H9 (cell line): ENCODE measurements around the gene CDH4. TPM values are rescaled to one million over a fixed set of nuclear protein-coding genes. Genes with fewer than 3 reads are reported as not detected.

Experiments
- DNase-seq: peaks from one replicate; pipeline ENCODE4 v3.0.0-alpha.2; 2017
- H2AFZ ChIP-seq: one replicate; pipeline ENCODE4 v1.6.1; 2013; ENCODE audit warnings: mild to moderate bottlenecking, low read length, control low read depth, moderate library complexity
- H2AK5ac ChIP-seq: 2 replicates; pipeline ENCODE4 v1.6.1; 2013; ENCODE audit warnings: low read length, control low read depth, mixed read lengths; ENCODE audit not compliant: insufficient read length
- H2BK120ac ChIP-seq: one replicate; pipeline ENCODE4 v1.6.1; 2013; ENCODE audit warnings: low read depth, mild to moderate bottlenecking, low read length, control low read depth, inconsistent platforms; ENCODE audit not compliant: poor library complexity, severe bottlenecking
- H2BK12ac ChIP-seq: 2 replicates; pipeline ENCODE4 v1.6.1; 2013; ENCODE audit warnings: low read length, control low read depth, mixed read lengths, low read depth; ENCODE audit not compliant: insufficient read length
- H2BK15ac ChIP-seq: 2 replicates; pipeline ENCODE4 v1.6.1; 2013; ENCODE audit warnings: low read depth, low read length, control low read depth
- H2BK20ac ChIP-seq: one replicate; pipeline ENCODE4 v1.6.1; 2013; ENCODE audit warnings: low read depth, mild to moderate bottlenecking, low read length, control low read depth, inconsistent platforms; ENCODE audit not compliant: poor library complexity, severe bottlenecking
- H2BK5ac ChIP-seq: 2 replicates; pipeline ENCODE4 v1.6.1; 2013; ENCODE audit warnings: low read length, control low read depth, mixed read lengths; ENCODE audit not compliant: insufficient read length
- H3K14ac ChIP-seq: 2 replicates; pipeline ENCODE4 v1.6.1; 2013; ENCODE audit warnings: low read length, control low read depth; ENCODE audit not compliant: insufficient read depth
- H3K18ac ChIP-seq: 2 replicates; pipeline ENCODE4 v1.6.1; 2013; ENCODE audit warnings: low read depth, mild to moderate bottlenecking, mixed read lengths, low read length, control low read depth; ENCODE audit not compliant: insufficient read length
- H3K23ac ChIP-seq: 2 replicates; pipeline ENCODE4 v1.6.1; 2013; ENCODE audit warnings: low read length, control low read depth, mixed read lengths, low read depth; ENCODE audit not compliant: insufficient read length
- H3K23me2 ChIP-seq: 2 replicates; pipeline ENCODE4 v1.6.1; 2013; ENCODE audit warnings: low read depth, mild to moderate bottlenecking, mixed read lengths, low read length, control low read depth; ENCODE audit not compliant: insufficient read length, poor library complexity, severe bottlenecking
- H3K27ac ChIP-seq: 2 replicates; pipeline ENCODE4 v1.5.1; 2013; ENCODE audit warnings: low read length, control low read depth, mixed read lengths, low read depth; ENCODE audit not compliant: insufficient read length
- H3K27me3 ChIP-seq: 2 replicates; pipeline ENCODE4 v1.6.1; 2013; ENCODE audit warnings: low read length, control low read depth, inconsistent platforms; ENCODE audit not compliant: insufficient read depth
- H3K4ac ChIP-seq: 2 replicates; pipeline ENCODE4 v1.6.1; 2013; ENCODE audit warnings: low read depth, mild to moderate bottlenecking, control low read depth, inconsistent platforms, low read length, moderate library complexity
- H3K4me1 ChIP-seq: 2 replicates; pipeline ENCODE4 v1.6.1; 2013; ENCODE audit warnings: low read length, control low read depth, inconsistent platforms; ENCODE audit not compliant: insufficient read depth
- H3K4me2 ChIP-seq: 2 replicates; pipeline ENCODE4 v1.6.1; 2013; ENCODE audit warnings: low read length, control low read depth, mixed read lengths; ENCODE audit not compliant: insufficient read length, insufficient read depth
- H3K56ac ChIP-seq: 2 replicates; pipeline ENCODE4 v1.6.1; 2013; ENCODE audit warnings: low read depth, mild to moderate bottlenecking, mixed read lengths, low read length, control low read depth; ENCODE audit not compliant: insufficient read length
- H3K79me1 ChIP-seq: 2 replicates; pipeline ENCODE4 v1.6.1; 2013; ENCODE audit warnings: low read depth, mild to moderate bottlenecking, moderate library complexity, low read length, control low read depth, inconsistent platforms; ENCODE audit not compliant: insufficient read depth, poor library complexity, severe bottlenecking
- H3K79me2 ChIP-seq: 2 replicates; pipeline ENCODE4 v1.6.1; 2013; ENCODE audit warnings: low read length, control low read depth, inconsistent platforms; ENCODE audit not compliant: insufficient read depth
- H3K9ac ChIP-seq: 2 replicates; pipeline ENCODE4 v1.6.1; 2013; ENCODE audit warnings: low read length, control low read depth, mixed read lengths; ENCODE audit not compliant: insufficient read length; ENCODE audit errors: extremely low read depth
- H3K9me3 ChIP-seq: one replicate; pipeline ENCODE4 v1.6.1; 2013; ENCODE audit warnings: low read depth, low read length, inconsistent platforms; ENCODE audit not compliant: control insufficient read depth
- H3T11ph ChIP-seq: one replicate; pipeline ENCODE4 v1.6.1; 2013; ENCODE audit warnings: mild to moderate bottlenecking, low read length, control low read depth, inconsistent platforms
- H4K20me1 ChIP-seq: one replicate; pipeline ENCODE4 v1.6.1; 2013; ENCODE audit not compliant: control insufficient read depth, insufficient read length, insufficient read depth
- H4K5ac ChIP-seq: 2 replicates; pipeline ENCODE4 v1.6.1; 2013; ENCODE audit warnings: low read depth, mild to moderate bottlenecking, mixed read lengths, low read length, control low read depth; ENCODE audit not compliant: insufficient read length
- H4K8ac ChIP-seq: replicated peaks from 2 replicates; pipeline ENCODE4 v1.6.1; 2013; ENCODE audit warnings: low read length, control low read depth, mixed read lengths, low read depth; ENCODE audit not compliant: insufficient read length
- H4K91ac ChIP-seq: 2 replicates; pipeline ENCODE4 v1.6.1; 2013; ENCODE audit warnings: low read depth, mild to moderate bottlenecking, moderate library complexity, mixed read lengths, low read length, control low read depth; ENCODE audit not compliant: insufficient read length
- H3K27ac Mint-ChIP-seq, 3 experiments: 2 replicates in 2 of 3; 3 replicates in 1 of 3; pipeline ENCODE4 v1.8.0; 2020 to 2021; ENCODE audit warnings: mixed read lengths in 3 of 3, mild to moderate bottlenecking in 1 of 3, moderate library complexity in 1 of 3
- H3K27me3 Mint-ChIP-seq: 2 replicates; pipeline ENCODE4 v1.8.0; 2021; ENCODE audit warnings: low read depth, mild to moderate bottlenecking, moderate library complexity, mixed read lengths
- H3K36me3 Mint-ChIP-seq, 3 experiments: 2 replicates in 2 of 3; 3 replicates in 1 of 3; pipeline ENCODE4 v1.8.0; 2020 to 2021; ENCODE audit warnings: low read depth in 3 of 3, mixed read lengths in 3 of 3; ENCODE audit not compliant: insufficient read depth in 1 of 3
- H3K4me1 Mint-ChIP-seq, 2 experiments: 2 replicates each; pipeline ENCODE4 v1.8.0; 2020; ENCODE audit warnings: mixed read lengths in 2 of 2
- H3K4me3 Mint-ChIP-seq, 2 experiments: 2 replicates in 1 of 2; 3 replicates in 1 of 2; pipeline ENCODE4 v1.8.0; 2020 to 2021; ENCODE audit warnings: mild to moderate bottlenecking in 2 of 2, mixed read lengths in 2 of 2, moderate library complexity in 1 of 2
- H3K9me3 Mint-ChIP-seq, 2 experiments: 2 replicates in 1 of 2; 3 replicates in 1 of 2; pipeline ENCODE4 v1.8.0; 2020; ENCODE audit warnings: mild to moderate bottlenecking in 2 of 2, mixed read lengths in 2 of 2, moderate library complexity in 1 of 2
- CTCF ChIP-seq: fragments of 200-600 bp; sonication (generic); conservative IDR thresholded peaks from 3 replicates; pipeline ENCODE4 v1.8.0; 2021; ENCODE audit warnings: antibody characterized with exemption, mild to moderate bottlenecking
- WGBS: extraction: QIAGEN DNeasy Blood & Tissue Kit; methylation state at CpG from one replicate; pipeline ENCODE4 v1.1.7; 2013; ENCODE audit warnings: missing lambda C conversion rate, low lambda C conversion rate, mixed read lengths; ENCODE audit not compliant: insufficient read length; ENCODE audit errors: extremely low coverage; 5-methylcytosine and 5-hydroxymethylcytosine counted together
- total RNA-seq: library from RNA; stranded (reverse); gene quantifications from 2 replicates; pipeline ENCODE4 v1.2.1, GENCODE V29; 2021

CDH4 gene
- total RNA-seq, 1 experiment from 2014 or later = 3.0 TPM

GRCh38 chr20:61919239-61919638 is 667.2 kb downstream of the CDH4 start:
- H2BK120ac ChIP-seq = no peak overlapping the region
- H2BK12ac ChIP-seq = no peak overlapping the region
- H2AK5ac ChIP-seq = no peak overlapping the region
- H3K4ac ChIP-seq = no peak overlapping the region
- H2BK5ac ChIP-seq = no peak overlapping the region
- H3K23me2 ChIP-seq = no peaks in the 10 kb centered on the region
- H3K23ac ChIP-seq = no peak overlapping the region
- Mint-ChIP-seq H3K4me3 (no peak overlapping the region), H3K27ac (no peak overlapping the region), H3K36me3 (no peaks in the 10 kb centered on the region), H3K9me3 (no peaks in the 10 kb centered on the region; a peak in 1 of 5 replicates), H3K27me3 (peaks cover 27% of the 10 kb centered on the region), H3K4me1 (no peaks in the 10 kb centered on the region)
- no peaks in the 10 kb centered on the region for H3K9me3 ChIP-seq
- no peak overlapping the region for H3K4me2 ChIP-seq
- no peak overlapping the region for H2BK20ac ChIP-seq
- H3K27me3 ChIP-seq = no peaks in the 10 kb centered on the region; the same call in 1 of the 2 replicates
- H3K27ac ChIP-seq = no peak overlapping the region
- no peak overlapping the region for H3K56ac ChIP-seq
- no peak overlapping the region for H4K8ac ChIP-seq
- H2AFZ ChIP-seq = no peak overlapping the region
- H4K91ac ChIP-seq = no peak overlapping the region
- no peaks in the 10 kb centered on the region for H3K4me1 ChIP-seq
- no peak overlapping the region for H4K5ac ChIP-seq
- H3K14ac ChIP-seq = no peak overlapping the region; the same call in 1 of the 2 replicates
- H2BK15ac ChIP-seq = no peak overlapping the region
- H4K20me1 ChIP-seq = no peaks in the 10 kb centered on the region
- no CpG with 5 or more reads among the region's 6 CpGs for WGBS
- no peak for TF ChIP-seq CTCF
- no peak overlapping the region for H3K9ac ChIP-seq
- DNase-seq = no peak
- no peaks in the 10 kb centered on the region for H3K79me2 ChIP-seq
- H3T11ph ChIP-seq = no peak overlapping the region
- H3K18ac ChIP-seq = no peak overlapping the region
- H3K79me1 ChIP-seq = no peaks in the 10 kb centered on the region
